H1 (cell line): ENCODE measurements around the gene FAH. TPM values are rescaled to one million over a fixed set of nuclear protein-coding genes. Genes with fewer than 3 reads are reported as not detected.

Experiments used
- CTCF ChIA-PET: fragments of 300-600 bp; sonication (Branson Sonifier 250); formaldehyde crosslinking; loops from one replicate; lab custom pipeline; 2021; ENCODE audit not compliant: partially characterized antibody; lab: Charles Lee
- POLR2A ChIA-PET: fragments of 300-600 bp; sonication (Branson Sonifier 250); formaldehyde crosslinking; loops from one replicate; lab custom pipeline; 2021; ENCODE audit warnings: inconsistent platforms; ENCODE audit not compliant: partially characterized antibody; lab: Charles Lee
- DNase-seq, 2 experiments: peaks; one replicate each; pipeline versions ENCODE4 v3.0.0 to v3.0.0-alpha.2; 2010 to 2022; ENCODE audit warnings: low spot score in 2 of 2, low read depth in 1 of 2, mixed read lengths in 1 of 2
- FAIRE-seq: peaks from 2 replicates; lab custom pipeline; 2011; peaks lifted over from hg19 to GRCh38; lab: Jason Lieb, UNC
- H2AFZ ChIP-seq: 2 replicates; pipeline ENCODE4 v1.8.1; 2012; ENCODE audit warnings: low read length, inconsistent platforms
- H2AK5ac ChIP-seq: 2 replicates; pipeline ENCODE4 v1.6.1; 2013; ENCODE audit warnings: low read depth, low read length
- H2BK120ac ChIP-seq: replicated peaks from 2 replicates; pipeline ENCODE3; 2013; ENCODE audit warnings: low read depth, low read length, inconsistent platforms
- H2BK12ac ChIP-seq: 2 replicates; pipeline ENCODE4 v1.6.1; 2013; ENCODE audit warnings: low read depth, low read length
- H2BK15ac ChIP-seq: 2 replicates; pipeline ENCODE4 v1.6.1; 2013; ENCODE audit warnings: low read length
- H2BK20ac ChIP-seq: 2 replicates; pipeline ENCODE4 v1.6.1; 2013; ENCODE audit warnings: low read length
- H2BK5ac ChIP-seq: 2 replicates; pipeline ENCODE4 v1.6.1; 2013; ENCODE audit warnings: low read depth, low read length
- H3K14ac ChIP-seq: 2 replicates; pipeline ENCODE4 v1.6.1; 2013; ENCODE audit warnings: inconsistent platforms; ENCODE audit not compliant: insufficient read length
- H3K18ac ChIP-seq: 2 replicates; pipeline ENCODE4 v1.6.1; 2013; ENCODE audit warnings: low read length; ENCODE audit errors: extremely low read depth
- H3K23ac ChIP-seq: 2 replicates; pipeline ENCODE4 v1.6.1; 2013; ENCODE audit warnings: inconsistent platforms; ENCODE audit not compliant: insufficient read length
- H3K23me2 ChIP-seq: 2 replicates; pipeline ENCODE4 v1.6.1; 2013; ENCODE audit warnings: low read depth, low read length
- H3K27ac ChIP-seq: 2 replicates; pipeline ENCODE4 v1.6.1; 2011; ENCODE audit warnings: low read depth, low read length, inconsistent platforms
- H3K27me3 ChIP-seq, 4 experiments: replicated peaks in 1 of 4; 1 replicate in 1 of 4; 2 replicates in 3 of 4; pipeline versions ENCODE4 v1.6.1 to v1.8.1; 2011 to 2013; ENCODE audit warnings: low read length in 3 of 4, mild to moderate bottlenecking in 3 of 4, inconsistent platforms in 2 of 4, mixed read lengths in 2 of 4, moderate library complexity in 1 of 4; ENCODE audit not compliant: control insufficient read depth in 3 of 4, insufficient read depth in 3 of 4; ENCODE audit errors: extremely low read depth in 1 of 4
- H3K36me3 ChIP-seq, 4 experiments: 2 replicates each; pipeline versions ENCODE4 v1.6.1 to v1.8.1; 2011 to 2013; ENCODE audit warnings: mild to moderate bottlenecking in 4 of 4, low read length in 3 of 4, moderate library complexity in 2 of 4, control low read depth in 1 of 4, inconsistent platforms in 1 of 4; ENCODE audit not compliant: insufficient read depth in 4 of 4, control insufficient read depth in 2 of 4
- H3K4ac ChIP-seq: replicated peaks from 2 replicates; pipeline ENCODE3; 2013; ENCODE audit warnings: low read length, low read depth, mixed read lengths, inconsistent platforms; ENCODE audit not compliant: insufficient read length
- H3K4me1 ChIP-seq, 4 experiments: replicated peaks in 1 of 4; 1 replicate in 1 of 4; 2 replicates in 3 of 4; pipeline versions ENCODE4 v1.6.1 to v1.8.1; 2011 to 2013; ENCODE audit warnings: low read length in 3 of 4, inconsistent platforms in 2 of 4, mixed read lengths in 1 of 4; ENCODE audit not compliant: insufficient read depth in 4 of 4, control insufficient read depth in 3 of 4
- H3K4me2 ChIP-seq, 2 experiments: 2 replicates each; pipeline versions ENCODE4 v1.6.1 to v1.8.1; 2011 to 2013; ENCODE audit warnings: low read depth in 2 of 2, low read length in 2 of 2, control low read depth in 1 of 2, inconsistent platforms in 1 of 2, mild to moderate bottlenecking in 1 of 2; ENCODE audit not compliant: insufficient read depth in 1 of 2
- H3K4me3 ChIP-seq, 4 experiments: fragments of 200-600, 300-600 bp in 1 of 4; sonication (generic), shearing (Covaris generic), sonication (Bioruptor Twin) in 1 of 4; 2 replicates each; pipeline versions ENCODE4 v1.5.1 to v1.8.1; 2011 to 2016; ENCODE audit warnings: low read length in 4 of 4, low read depth in 3 of 4, control low read depth in 2 of 4, inconsistent platforms in 2 of 4, mild to moderate bottlenecking in 2 of 4, mixed read lengths in 1 of 4, moderate library complexity in 1 of 4; ENCODE audit not compliant: insufficient read depth in 2 of 4; ENCODE audit errors: extremely low read depth in 1 of 4
- H3K56ac ChIP-seq: replicated peaks from 2 replicates; pipeline ENCODE3; 2013; ENCODE audit warnings: low read depth, mild to moderate bottlenecking, mixed read lengths, low read length, inconsistent platforms; ENCODE audit not compliant: insufficient read length
- H3K79me1 ChIP-seq: 2 replicates; pipeline ENCODE4 v1.6.1; 2013; ENCODE audit warnings: low read depth, low read length, control low read depth
- H3K79me2 ChIP-seq, 2 experiments: 2 replicates each; pipeline versions ENCODE4 v1.6.1 to v1.8.1; 2012 to 2013; ENCODE audit warnings: low read length in 2 of 2, mild to moderate bottlenecking in 2 of 2, inconsistent platforms in 1 of 2; ENCODE audit not compliant: insufficient read depth in 2 of 2, control insufficient read depth in 1 of 2
- H3K9ac ChIP-seq, 4 experiments: replicated peaks in 1 of 4; 1 replicate in 1 of 4; 2 replicates in 3 of 4; pipeline versions ENCODE4 v1.6.1 to v1.8.1; 2011 to 2013; ENCODE audit warnings: low read depth in 3 of 4, low read length in 3 of 4, control low read depth in 2 of 4, mild to moderate bottlenecking in 2 of 4, moderate library complexity in 2 of 4, inconsistent platforms in 1 of 4; ENCODE audit errors: extremely low read depth in 1 of 4
- H3K9me3 ChIP-seq, 2 experiments: 2 replicates each; pipeline versions ENCODE4 v1.6.1 to v1.8.1; 2012 to 2013; ENCODE audit warnings: mild to moderate bottlenecking in 2 of 2, moderate library complexity in 2 of 2, control low read depth in 1 of 2, inconsistent platforms in 1 of 2, low read depth in 1 of 2, low read length in 1 of 2, mixed read lengths in 1 of 2; ENCODE audit not compliant: insufficient read depth in 2 of 2
- H4K20me1 ChIP-seq, 2 experiments: replicated peaks in 1 of 2; 2 replicates each; pipeline versions ENCODE3 to v1.8.1; 2011 to 2013; ENCODE audit warnings: inconsistent platforms in 2 of 2, low read length in 2 of 2, mild to moderate bottlenecking in 1 of 2; ENCODE audit not compliant: insufficient read depth in 2 of 2, control insufficient read depth in 1 of 2
- H4K5ac ChIP-seq: 2 replicates; pipeline ENCODE4 v1.6.1; 2013; ENCODE audit warnings: low read length, low read depth, mixed read lengths, inconsistent platforms; ENCODE audit not compliant: insufficient read length
- H4K8ac ChIP-seq: 2 replicates; pipeline ENCODE4 v1.8.0; 2013; ENCODE audit warnings: mild to moderate bottlenecking, moderate library complexity, low read length, inconsistent platforms; ENCODE audit not compliant: insufficient read depth; ENCODE audit errors: extremely low read depth
- H4K91ac ChIP-seq: replicated peaks from 2 replicates; pipeline ENCODE3; 2013; ENCODE audit warnings: low read length, mixed read lengths, inconsistent platforms; ENCODE audit not compliant: insufficient read length
- NRF1 ChIP-seq: IDR thresholded peaks from 2 replicates; pipeline ENCODE4 v1.6.1; 2011; ENCODE audit warnings: mild to moderate bottlenecking, low read depth, low read length, improper control_type of control experiment
- TEAD4 ChIP-seq: IDR thresholded peaks from 2 replicates; pipeline ENCODE4 v1.6.1; 2012; ENCODE audit warnings: low read depth, low read length, inconsistent platforms, mixed read lengths
- WGBS, 2 experiments: shearing (Covaris generic) in 1 of 2; methylation state at CpG; one replicate each; pipeline versions ENCODE4 v1.1.6 to v1.1.7; 2013 to 2015; ENCODE audit warnings: low lambda C conversion rate in 2 of 2, mixed read lengths in 2 of 2, inconsistent platforms in 1 of 2, low coverage in 1 of 2, missing lambda C conversion rate in 1 of 2; ENCODE audit not compliant: insufficient replicate concordance in 2 of 2, insufficient coverage in 1 of 2, insufficient read length in 1 of 2; ENCODE audit errors: extremely low coverage in 1 of 2, missing lambda C conversion rate in 1 of 2; 5-methylcytosine and 5-hydroxymethylcytosine counted together
- polyA plus RNA-seq, 7 experiments: library from polyadenylated mRNA; depleted of rRNA in 3 of 7; stranded (reverse) in 5 of 7; unstranded in 2 of 7; fragments of >200 nt in 5 of 7; fragments of 200-250 nt in 2 of 7; gene quantifications; 1 replicate in 5 of 7; 2 replicates in 1 of 7; 4 replicates in 1 of 7; pipeline versions ENCODE4 v1.2.1 to v1.2.3, GENCODE V29; 2011 to 2013; ENCODE audit warnings: missing spikeins in 2 of 7, mixed read lengths in 2 of 7
- total RNA-seq: library from RNA; stranded (reverse); fragmentation: NEBNext Ultra II Directional; extraction: Animal tissue kit (Norgen Biotek cat#: 25700); gene quantifications from 2 replicates; pipeline ENCODE4 v1.2.1, GENCODE V29; 2021

The FAH gene
- total and polyA plus RNA-seq, 2 of the 8 experiments (the other 6 are each of a cell fraction or from before 2014, with no cell fraction given), result 20.0 to 21.7 TPM

DNA sequence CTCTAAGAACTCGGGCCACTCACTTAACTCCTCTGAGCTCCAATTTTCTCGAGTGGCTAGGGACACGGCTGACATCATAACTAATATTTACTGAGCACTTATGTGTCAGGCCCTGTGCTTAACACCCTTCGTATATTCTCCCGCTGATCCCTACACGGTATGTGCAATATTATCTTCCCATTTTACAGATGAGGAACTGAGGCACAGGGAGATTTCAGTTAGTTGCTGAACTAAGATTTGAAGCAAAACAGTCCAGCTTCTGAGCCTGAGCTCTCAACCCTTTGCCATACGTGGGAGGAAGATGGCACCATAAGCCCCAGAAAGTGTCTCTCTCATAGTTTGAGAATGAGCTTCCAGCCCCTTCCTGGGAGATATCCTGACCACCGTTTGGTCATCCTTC is 19.6 kb downstream of the FAH start:
- no peak overlapping the region for H4K91ac ChIP-seq
- no peak overlapping the region for H3K18ac ChIP-seq
- no peak overlapping the region for H3K4me2 ChIP-seq
- TF ChIP-seq NRF1 (no peak), TEAD4 (no peak)
- no peaks in the 10 kb centered on the region for H4K20me1 ChIP-seq
- H4K5ac ChIP-seq, result no peak overlapping the region
- no peaks in the 10 kb centered on the region for H3K9me3 ChIP-seq
- ChIA-PET CTCF (interaction anchor here (0.6 to 3.6 kb wide), 23 partner anchors 9 to 405 kb away, joined by 3 to 17 read pairs (median 4); partner anchors contain the start of genes FAH and ZFAND6), POLR2A (interaction anchor here (1.1 to 2.1 kb wide), 3 partner anchors 12 to 113 kb away, joined by 4 to 6 read pairs (median 4); partner anchors contain the start of genes FAH and ZFAND6)
- no peak for FAIRE-seq
- no peak overlapping the region for H3K4ac ChIP-seq
- 86% methylated on average over 8 of the region's 8 CpGs; no CpG with 5 or more reads in 1 of the 2 experiments for WGBS, 2 experiments
- H3K14ac ChIP-seq, result no peak overlapping the region
- no peak overlapping the region for H2BK12ac ChIP-seq
- no peak overlapping the region for H2AK5ac ChIP-seq
- no peaks in the 10 kb centered on the region for H3K4me1 ChIP-seq
- DNase-seq, result no peak
- H2BK5ac ChIP-seq, result no peak overlapping the region
- no peaks in the 10 kb centered on the region for H3K23me2 ChIP-seq
- no peak overlapping the region for H2AFZ ChIP-seq
- no peak overlapping the region for H2BK120ac ChIP-seq
- H2BK20ac ChIP-seq, result no peak overlapping the region
- 0 out of 8 replicates have a peak, but pooled peaks cover 0 to 5% (median 0%) of the 10 kb centered on the region in 4 experiments for H3K36me3 ChIP-seq
- H3K9ac ChIP-seq, result no peak overlapping the region
- no peaks in the 10 kb centered on the region for H3K79me1 ChIP-seq
- no peak overlapping the region for H2BK15ac ChIP-seq
- H3K79me2 ChIP-seq, result no peaks in the 10 kb centered on the region
- no peak overlapping the region for H4K8ac ChIP-seq
- no peak overlapping the region for H3K56ac ChIP-seq
- no peaks in the 10 kb centered on the region for H3K27me3 ChIP-seq
- H3K27ac ChIP-seq, result no peak overlapping the region
- no peak overlapping the region for H3K4me3 ChIP-seq
- H3K23ac ChIP-seq, result no peak overlapping the region
